A673 (cell line): Measurements from ENCODE around the gene BPIFA2.

ENCODE experiments used
- CTCF ChIP-seq: fragments of 300-800, 200-600 bp; sonication (generic); conservative IDR thresholded peaks from 2 replicates; pipeline ENCODE4 v1.5.1; 2017; ENCODE audit warnings: low read depth, mild to moderate bottlenecking, antibody characterized with exemption, low read length, moderate library complexity, mixed read lengths
- EZH2 ChIP-seq: fragments of 200-600 bp; sonication (generic); IDR thresholded peaks from 2 replicates; pipeline ENCODE4 v1.6.1; 2017; ENCODE audit warnings: borderline replicate concordance, low read depth, mild to moderate bottlenecking, mixed read lengths, antibody characterized with exemption, low read length; ENCODE audit not compliant: poor library complexity, severe bottlenecking

- TF ChIP-seq CTCF (no peak), EZH2 (no peak)
These were observed 3.2 kb upstream of the BPIFA2 start for GRCh38 chr20:33164763-33165095.
